ENCODE measurements around the gene ALAS2.
A peak's percentile ranks its signal among the peaks of the same experiment; 100 is the strongest.
"Not testable (repeated sequence)": the region's sequence is repeated elsewhere in the genome, so short reads cannot be mapped to it uniquely, and the experiment has no call there.

Gene ALAS2

GRCh38 chrX:55030271-55031205 lies at the start of gene ALAS2:
ALAS2 (minus strand) TSS chrX:55030977; CDS start chrX:55026000, 4,977 bp downstream.
- DNase-seq, result no peak

- DNase-seq, result no peak
These were observed 44.2 kb upstream of the ALAS2 start, which contains the start of gene PAGE2B for GRCh38 chrX:55074851-55075467. PAGE2B (plus strand) TSS chrX:55075030; CDS start chrX:55076042, 1,012 bp downstream.

- DNase-seq, result no peak
These were observed 41.5 kb upstream of the ALAS2 start for GRCh38 chrX:55072286-55072685.

- not testable (repeated sequence) for DNase-seq
These were observed 36.4 kb upstream of the ALAS2 start for GRCh38 chrX:55067180-55067579.

- DNase-seq, result peak in 1 of 2 experiments; percentile 7
These were observed 27.0 kb upstream of the ALAS2 start for GRCh38 chrX:55057675-55058249.

GRCh38 chrX:55056820-55057674 lies 26.3 kb upstream of the ALAS2 start:
- no peak for DNase-seq

- DNase-seq, result not testable (repeated sequence)
These were observed 19.8 kb upstream of the ALAS2 start for GRCh38 chrX:55050599-55050998.

GRCh38 chrX:55041514-55041913 lies 10.7 kb upstream of the ALAS2 start:
- DNase-seq, result no peak

GRCh38 chrX:55039471-55039870 lies 8.7 kb upstream of the ALAS2 start:
- DNase-seq, result no peak

- no peak for DNase-seq
These were observed 2.7 kb upstream of the ALAS2 start for GRCh38 chrX:55033429-55033828.

- no peak for DNase-seq
These were observed 1.5 kb downstream of the ALAS2 start for GRCh38 chrX:55029291-55029690.

- DNase-seq, result no peak
These were observed 2.2 kb downstream of the ALAS2 start for GRCh38 chrX:55028611-55029010.

GRCh38 chrX:55028040-55028439 lies 2.7 kb downstream of the ALAS2 start:
- DNase-seq, result no peak

- DNase-seq, result no peak
These were observed 3.9 kb downstream of the ALAS2 start for GRCh38 chrX:55026840-55027239.

GRCh38 chrX:55026143-55026542 lies 4.6 kb downstream of the ALAS2 start:
- no peak for DNase-seq

GRCh38 chrX:55014897-55015299 lies 15.9 kb downstream of the ALAS2 start:
- no peak for DNase-seq

GRCh38 chrX:55011294-55011693 lies 19.5 kb downstream of the ALAS2 start:
- DNase-seq, result no peak

GRCh38 chrX:55008571-55009358 lies 22.0 kb downstream of the ALAS2 start:
- DNase-seq, result no peak

- DNase-seq, result no peak
These were observed 23.1 kb downstream of the ALAS2 start for GRCh38 chrX:55007656-55008055.

- no peak for DNase-seq
These were observed 23.8 kb downstream of the ALAS2 start for GRCh38 chrX:55006827-55007621.

- no peak for DNase-seq
These were observed 25.5 kb downstream of the ALAS2 start for GRCh38 chrX:55005256-55005655.

Measured in cerebellar nuclear complex (tissue), 1 donor.